ENCODE results near the gene UBAP2L. TPM values are rescaled to one million over a fixed set of nuclear protein-coding genes. Genes with fewer than 3 reads are reported as not detected.

UBAP2L gene
- total and polyA plus RNA-seq, 9 of the 15 experiments (the other 6 are each of a cell fraction or from before 2014, with no cell fraction given) = 75.0 to 245 (median 119) TPM

DNA sequence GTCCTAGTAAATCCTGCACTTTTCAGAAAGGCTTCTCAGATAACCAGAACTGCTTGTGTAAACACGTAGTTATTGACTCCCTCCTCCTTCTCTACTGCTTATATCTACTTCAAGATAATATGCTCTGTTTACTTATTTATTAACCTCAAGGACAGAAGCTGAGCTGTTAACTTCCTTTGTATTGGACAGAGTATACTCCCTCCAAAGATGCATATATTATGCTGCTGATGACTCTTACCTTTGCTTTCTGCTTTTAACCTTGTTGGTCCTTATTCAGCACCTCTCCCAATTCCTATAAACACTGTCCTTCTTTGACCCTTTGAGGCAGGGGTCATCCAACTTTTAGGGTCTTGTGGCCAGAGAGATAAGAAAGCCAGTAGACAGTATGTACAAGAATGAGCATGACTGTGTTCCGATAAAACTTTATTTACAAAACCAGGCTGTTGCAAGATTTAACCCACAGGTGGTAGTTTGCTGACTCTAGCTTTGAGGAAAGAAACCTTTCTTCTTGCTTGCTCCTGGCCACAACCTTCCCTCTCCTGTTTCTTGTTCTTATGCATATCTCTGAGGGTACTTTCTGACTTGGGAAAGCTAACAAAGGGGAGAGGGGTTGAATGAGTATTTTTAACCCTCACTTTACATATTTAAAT, 33.8 kb upstream of the UBAP2L start (continued):
- TF ChIP-seq CTCF (IDR thresholded peaks at IDR 0.05 in 2 of 3, conservative IDR thresholded peaks at IDR 0.05 in 1 of 3; ENCODE audit: insufficient read depth in 2 of 3, low read depth in 1 of 3, low read length in 3 of 3) = no peak
- no peak for TF ChIP-seq SIX5 (IDR thresholded peaks at IDR 0.05; ENCODE audit: borderline replicate concordance in 1 of 2, insufficient read depth in 1 of 2, low read depth in 1 of 2, low read length in 2 of 2)
- TF ChIP-seq PCBP2 (IDR thresholded peaks at IDR 0.05; ENCODE audit: low read depth, low read length, poor library complexity, severe bottlenecking) = no peak
- TF ChIP-seq LARP7 (IDR thresholded peaks at IDR 0.05) = no peak
- peak; percentile 55 for TF ChIP-seq NFE2 (IDR thresholded peaks at IDR 0.05; ENCODE audit: low read depth)
- peak; percentile 34; the same call in 1 of the 2 replicates for TF ChIP-seq EP400 (IDR thresholded peaks at IDR 0.05)
- no peak for TF ChIP-seq TCFL5 (CRISPR knock-in tag; conservative IDR thresholded peaks at IDR 0.05)
- no peak for TF ChIP-seq BRF1 (IDR thresholded peaks at IDR 0.05; ENCODE audit: borderline replicate concordance, extremely low read depth, insufficient read length)
- TF ChIP-seq NCOA1 (IDR thresholded peaks at IDR 0.05; ENCODE audit: low read depth) = no peak; the same call in 1 of the 2 replicates
- TF ChIP-seq ZNF586 (CRISPR knock-in tag; conservative IDR thresholded peaks at IDR 0.05) = no peak
- no peak for TF ChIP-seq KLF10 (CRISPR knock-in tag; IDR thresholded peaks at IDR 0.05)
- TF ChIP-seq HMG20A (CRISPR knock-in tag; conservative IDR thresholded peaks at IDR 0.05) = no peak
- TF ChIP-seq POLR3A (IDR thresholded peaks at IDR 0.05; ENCODE audit: borderline replicate concordance, extremely low read depth, insufficient read depth, insufficient read length) = no peak
- TF ChIP-seq DACH1 (IDR thresholded peaks at IDR 0.05; ENCODE audit: partially characterized antibody) = peak; percentile 56
- peak; percentile 94 for TF ChIP-seq DPF2 (IDR thresholded peaks at IDR 0.05)
- TF ChIP-seq E4F1 (CRISPR knock-in tag; IDR thresholded peaks at IDR 0.05; ENCODE audit: borderline replicate concordance) = no peak
- peak in 1 of 2 experiments; percentile 87; a peak in 2 of 4 replicates for TF ChIP-seq HDAC1 (IDR thresholded peaks at IDR 0.05)
- TF ChIP-seq SIRT6 (IDR thresholded peaks at IDR 0.05; ENCODE audit: low read depth, low read length) = no peak
- TF ChIP-seq PRPF4 (IDR thresholded peaks at IDR 0.05; ENCODE audit: insufficient read depth, low read depth, low read length, poor library complexity, severe bottlenecking) = no peak
- no peak for TF ChIP-seq PHF21A (IDR thresholded peaks at IDR 0.05; ENCODE audit: borderline replicate concordance, low read depth)
- no peak for TF ChIP-seq MED1 (CRISPR knock-in tag; IDR thresholded peaks at IDR 0.05; ENCODE audit: borderline replicate concordance)
- no peak for TF ChIP-seq PTBP1 (IDR thresholded peaks at IDR 0.05; ENCODE audit: low read depth, low read length)
